GM23338 (cell line): Measurements from ENCODE around the gene MINDY4. TPM values are rescaled to one million over a fixed set of nuclear protein-coding genes. Genes with fewer than 3 reads are reported as not detected.

ENCODE experiments used
- ATAC-seq: fragments of 200-7000 bp; cut with Tn5 transposase; 3 replicates; pipeline ENCODE4 v1.9.1; 2020
- DNase-seq: peaks from one replicate; pipeline ENCODE4 v3.0.0-alpha.2; 2015; ENCODE audit warnings: low spot score
- H2AFZ ChIP-seq: fragments of 200-600 bp; sonication (generic); 2 replicates; pipeline ENCODE4 v1.8.0; 2016; ENCODE audit warnings: antibody characterized with exemption, mild to moderate bottlenecking, moderate library complexity
- H3F3A ChIP-seq: fragments of 200-600 bp; sonication (generic); replicated peaks from 2 replicates; pipeline ENCODE4 v1.8.0; 2017; ENCODE audit warnings: antibody characterized with exemption, mixed run types, low read depth
- H3K27ac ChIP-seq: fragments of 200-600 bp; sonication (generic); 2 replicates; pipeline ENCODE4 v1.6.1; 2016; ENCODE audit warnings: low read depth
- H3K27me3 ChIP-seq: fragments of 200-600 bp; sonication (generic); 2 replicates; pipeline ENCODE4 v1.8.0; 2016; ENCODE audit warnings: mild to moderate bottlenecking, mixed run types, moderate library complexity; ENCODE audit not compliant: insufficient read depth
- H3K36me3 ChIP-seq: fragments of 200-600 bp; sonication (generic); 2 replicates; pipeline ENCODE4 v1.8.0; 2016; ENCODE audit warnings: mild to moderate bottlenecking; ENCODE audit not compliant: insufficient read depth
- H3K4me1 ChIP-seq: fragments of 200-600 bp; sonication (generic); 2 replicates; pipeline ENCODE4 v1.8.0; 2016; ENCODE audit warnings: mild to moderate bottlenecking, moderate library complexity; ENCODE audit not compliant: insufficient read depth
- H3K4me2 ChIP-seq: fragments of 200-600 bp; sonication (generic); 2 replicates; pipeline ENCODE4 v1.7.1; 2017; ENCODE audit warnings: mixed run types
- H3K4me3 ChIP-seq: fragments of 200-600 bp; sonication (generic); 2 replicates; pipeline ENCODE4 v1.6.1; 2016; ENCODE audit warnings: mixed run types
- H3K79me2 ChIP-seq: fragments of 200-600 bp; sonication (generic); replicated peaks from 2 replicates; pipeline ENCODE4 v1.8.0; 2017; ENCODE audit warnings: mild to moderate bottlenecking; ENCODE audit not compliant: insufficient read depth
- H3K9me2 ChIP-seq: fragments of 200-600 bp; sonication (generic); 2 replicates; pipeline ENCODE4 v1.8.0; 2017; ENCODE audit not compliant: insufficient read depth
- H4K20me1 ChIP-seq: fragments of 200-600 bp; sonication (generic); replicated peaks from 2 replicates; pipeline ENCODE4 v1.8.0; 2017; ENCODE audit warnings: mild to moderate bottlenecking; ENCODE audit not compliant: insufficient read depth
- H3K27ac Mint-ChIP-seq: 2 replicates; pipeline ENCODE4 v1.8.0; 2020; ENCODE audit warnings: inconsistent platforms, mild to moderate bottlenecking, moderate library complexity, mixed read lengths
- H3K27me3 Mint-ChIP-seq: 3 replicates; pipeline ENCODE4 v1.8.0; 2022; ENCODE audit warnings: low read depth, mild to moderate bottlenecking, moderate library complexity, mixed read lengths, inconsistent platforms; ENCODE audit not compliant: insufficient read depth, poor library complexity
- H3K36me3 Mint-ChIP-seq: 3 replicates; pipeline ENCODE4 v1.8.0; 2021; ENCODE audit warnings: low read depth, mild to moderate bottlenecking, inconsistent platforms, moderate library complexity, mixed read lengths
- H3K4me1 Mint-ChIP-seq: 3 replicates; pipeline ENCODE4 v1.8.0; 2020; ENCODE audit warnings: mild to moderate bottlenecking, inconsistent platforms, mixed read lengths
- H3K4me3 Mint-ChIP-seq: 3 replicates; pipeline ENCODE4 v1.8.0; 2021; ENCODE audit warnings: moderate library complexity, mild to moderate bottlenecking, inconsistent platforms, mixed read lengths
- H3K9me3 Mint-ChIP-seq: 3 replicates; pipeline ENCODE4 v1.8.0; 2020; ENCODE audit warnings: moderate library complexity, mild to moderate bottlenecking, inconsistent platforms, mixed read lengths
- CREB1 ChIP-seq: fragments of 250-450 bp; sonication (Bioruptor Pico); IDR thresholded peaks from 2 replicates; pipeline ENCODE4 v1.5.0; 2020; ENCODE audit warnings: low read depth, mild to moderate bottlenecking, moderate library complexity
- CTCF ChIP-seq, 2 experiments: fragments of 200-600 bp in 1 of 2; sonication (generic) in 1 of 2; conservative IDR thresholded peaks; 2 replicates each; pipeline versions ENCODE4 v1.5.1 to v1.6.1; 2016 to 2017; ENCODE audit warnings: antibody characterized with exemption in 2 of 2, low read depth in 2 of 2, mild to moderate bottlenecking in 2 of 2, moderate library complexity in 1 of 2
- EZH2 ChIP-seq: fragments of 200-600 bp; sonication (generic); IDR thresholded peaks from one replicate; pipeline ENCODE4 v1.8.0; 2017; ENCODE audit warnings: antibody characterized with exemption, mild to moderate bottlenecking, low read depth; ENCODE audit not compliant: unreplicated experiment
- EZH2phosphoT487 ChIP-seq: fragments of 200-600 bp; sonication (generic); IDR thresholded peaks from one replicate; pipeline ENCODE4 v1.8.1; 2018; ENCODE audit warnings: antibody characterized with exemption; ENCODE audit not compliant: unreplicated experiment
- STAT1 ChIP-seq: IDR thresholded peaks from one replicate; pipeline ENCODE4 v1.6.1; 2016; ENCODE audit warnings: antibody characterized with exemption; ENCODE audit not compliant: unreplicated experiment
- ZNF462 ChIP-seq: fragments of 250-450 bp; sonication (Bioruptor Pico); IDR thresholded peaks from 2 replicates; pipeline ENCODE4 v1.5.0; 2020; ENCODE audit warnings: mild to moderate bottlenecking, moderate library complexity
- polyA plus RNA-seq: library from polyadenylated mRNA; unstranded; fragments of >200 nt; fragmentation: Nextera tagmentation; extraction: Ambion mirVana; gene quantifications from 2 replicates; pipeline ENCODE4 v1.2.1, GENCODE V29; 2016
- total RNA-seq: library from RNA; depleted of rRNA; stranded (reverse); fragments of >200 nt; shearing (Covaris generic); gene quantifications from 2 replicates; pipeline ENCODE4 v1.2.3, GENCODE V29; 2014

The MINDY4 gene
- total and polyA plus RNA-seq, 2 experiments from 2014 or later: 1.7 to 4.4 TPM

- H4K20me1 ChIP-seq: no peaks in the 10 kb centered on the region
- no peak overlapping the region for H3K4me3 ChIP-seq
- H3K36me3 ChIP-seq: no peaks in the 10 kb centered on the region
- no peak overlapping the region for H3K4me3 Mint-ChIP-seq
- H3K4me1 Mint-ChIP-seq: peaks cover 20% of the 10 kb centered on the region
- H3K27me3 Mint-ChIP-seq: peaks cover 16% of the 10 kb centered on the region
- no peaks in the 10 kb centered on the region for H3K79me2 ChIP-seq
- H3K27ac ChIP-seq: no peak overlapping the region
- no peaks in the 10 kb centered on the region for H3F3A ChIP-seq
- no peak overlapping the region for H3K4me2 ChIP-seq
- DNase-seq (no peak), ATAC-seq (no peak)
- TF ChIP-seq CREB1 (CRISPR knock-in tag) (no peak), EZH2 (no peak), ZNF462 (no peak), STAT1 (no peak), CTCF (conservative IDR thresholded peaks at IDR 0.05; ENCODE audit: low read depth in 2 of 2) (no peak), EZH2phosphoT487 (no peak)
- H3K9me3 Mint-ChIP-seq: no peaks in the 10 kb centered on the region
- H3K27ac Mint-ChIP-seq: no peak overlapping the region
- no peaks in the 10 kb centered on the region for H3K4me1 ChIP-seq
- H2AFZ ChIP-seq: no peak overlapping the region
- no peaks in the 10 kb centered on the region for H3K27me3 ChIP-seq
- no peaks in the 10 kb centered on the region for H3K36me3 Mint-ChIP-seq
- no peaks in the 10 kb centered on the region for H3K9me2 ChIP-seq
Measured at GRCh38 chr7:30848121-30848855, 77.1 kb downstream of the MINDY4 start.
